Astrocyte of the hippocampus (primary cell): ENCODE measurements around the gene FAM118B.
"Not testable (repeated sequence)": the region's sequence is repeated elsewhere in the genome, so short reads cannot be mapped to it uniquely, and the experiment has no call there.

Experiments used
- DNase-seq: peaks from one replicate; pipeline ENCODE4 v3.0.0; 2011; ENCODE audit warnings: low read depth, low spot score

FAM118B gene

DNA sequence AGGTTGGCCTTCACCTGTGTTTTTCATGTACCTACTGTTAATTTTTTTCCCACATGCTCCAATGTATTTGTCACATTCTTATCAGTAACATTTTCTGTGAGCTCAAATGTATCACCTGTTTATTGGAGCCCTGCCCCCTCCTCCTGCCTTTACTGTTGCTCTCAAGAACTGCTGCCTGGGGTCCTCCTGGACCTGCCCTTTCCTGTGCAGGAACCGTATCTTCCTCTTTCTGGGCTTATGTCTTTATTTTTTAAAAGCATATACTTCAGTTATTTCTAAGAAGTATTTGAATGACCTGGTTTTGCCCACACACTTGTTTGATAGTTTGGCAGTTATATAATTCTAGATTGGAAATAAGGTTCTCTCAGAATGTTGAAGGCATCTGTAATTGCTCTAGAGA, 5.9 kb downstream of the FAM118B start:
- DNase-seq = no peak

DNA sequence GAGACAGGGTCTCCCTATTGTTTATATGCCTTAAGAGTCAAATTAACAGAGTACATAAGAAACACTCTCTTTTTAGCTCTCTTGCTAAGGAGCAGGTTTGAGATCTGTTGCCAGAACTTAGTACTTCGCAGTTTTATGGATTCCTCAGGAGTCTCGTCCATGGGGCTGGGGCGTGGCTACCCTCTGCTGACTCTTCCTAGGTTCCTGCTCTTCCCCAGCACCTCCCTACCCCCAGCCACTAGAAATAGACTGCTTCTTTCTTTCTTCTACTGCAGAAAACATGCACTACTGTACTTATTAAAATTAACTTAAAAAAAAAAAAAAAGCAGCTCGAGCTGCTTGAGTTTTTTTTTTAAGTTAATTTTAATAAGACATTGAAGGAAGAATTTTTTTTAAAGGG, 8.0 kb downstream of the FAM118B start:
- DNase-seq = no peak

DNA sequence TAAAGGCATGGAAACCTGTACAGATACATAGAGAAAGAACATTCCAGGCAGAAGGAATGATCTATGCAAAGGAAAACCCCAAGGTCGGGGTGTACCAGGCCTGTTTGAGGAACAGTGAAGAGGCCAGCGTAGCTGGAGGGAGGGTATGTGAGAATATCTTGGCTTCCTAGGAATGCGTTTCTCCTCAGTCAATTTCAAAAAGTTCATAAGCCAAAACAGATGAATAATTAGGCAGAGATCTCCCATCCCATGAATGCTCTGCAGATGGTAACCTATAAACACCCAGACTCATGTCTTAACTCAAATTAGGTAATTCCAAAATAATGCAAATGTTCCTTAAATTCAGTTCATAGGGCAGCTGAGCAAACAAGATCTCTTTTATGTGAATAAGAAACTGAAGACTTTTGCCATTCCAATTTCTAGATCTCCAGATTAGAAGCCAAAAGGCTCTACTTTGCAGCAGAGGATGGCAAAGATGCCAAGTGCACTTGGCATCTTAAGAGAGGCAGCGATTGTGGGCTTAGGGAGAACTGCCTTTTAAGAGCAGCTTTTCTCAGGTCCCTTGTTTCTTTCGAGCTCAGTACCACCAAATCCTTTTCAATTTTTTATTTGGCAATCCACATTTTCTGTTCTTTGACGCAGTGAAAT, 13.2 kb downstream of the FAM118B start:
- no peak for DNase-seq

DNA sequence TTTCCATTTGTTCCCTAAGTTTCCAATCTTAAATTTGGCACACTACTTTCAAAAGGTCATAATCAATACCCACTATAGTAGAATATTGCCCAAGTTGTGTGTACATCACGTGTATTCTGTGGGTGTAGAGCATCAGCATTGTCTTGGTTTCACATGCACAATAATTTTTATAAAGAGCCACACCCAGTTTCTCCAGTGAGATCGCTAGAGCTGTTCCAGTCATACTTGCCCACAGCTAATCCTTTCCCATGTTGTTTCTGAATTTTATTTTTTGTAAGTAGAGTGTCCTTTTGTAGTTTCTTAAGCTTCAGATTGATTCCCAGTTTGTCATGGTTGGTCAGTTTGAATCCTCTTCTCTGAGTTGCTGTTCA, 13.7 kb downstream of the FAM118B start:
- DNase-seq = no peak

DNA sequence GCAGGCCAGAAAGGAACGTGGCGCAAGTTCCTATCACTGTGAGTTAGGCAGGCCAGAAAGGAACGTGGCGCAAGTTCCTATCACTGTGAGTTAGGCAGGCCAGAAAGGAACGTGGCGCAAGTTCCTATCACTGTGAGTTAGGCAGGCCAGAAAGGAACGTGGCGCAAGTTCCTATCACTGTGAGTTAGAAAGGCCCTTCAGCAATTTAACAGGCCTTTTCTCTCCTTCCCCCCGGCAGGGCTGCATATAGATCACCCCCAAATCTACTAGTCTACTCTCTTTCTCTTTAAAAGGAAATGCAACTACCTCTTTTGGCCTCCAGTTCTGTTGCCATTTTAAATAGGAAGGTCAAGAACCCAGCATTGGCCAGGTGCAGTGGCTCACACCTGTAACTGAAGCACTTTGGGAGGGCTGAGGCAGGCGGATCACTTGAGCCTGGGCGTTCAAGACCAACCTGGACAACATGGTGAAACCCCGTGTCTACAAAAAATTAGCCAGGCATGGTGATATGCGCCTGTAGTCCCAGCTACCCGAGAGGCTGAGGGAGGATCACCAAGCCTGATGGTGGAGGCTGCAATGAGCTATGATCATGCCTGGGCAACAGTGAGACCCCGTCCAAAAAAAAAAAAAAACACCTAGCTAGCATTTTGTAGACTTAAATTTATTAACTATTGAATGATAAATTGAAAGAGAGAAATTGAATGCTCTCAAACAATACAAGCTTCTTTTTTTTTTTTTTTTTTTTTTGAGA, 14.9 kb downstream of the FAM118B start:
- DNase-seq = no peak

DNA sequence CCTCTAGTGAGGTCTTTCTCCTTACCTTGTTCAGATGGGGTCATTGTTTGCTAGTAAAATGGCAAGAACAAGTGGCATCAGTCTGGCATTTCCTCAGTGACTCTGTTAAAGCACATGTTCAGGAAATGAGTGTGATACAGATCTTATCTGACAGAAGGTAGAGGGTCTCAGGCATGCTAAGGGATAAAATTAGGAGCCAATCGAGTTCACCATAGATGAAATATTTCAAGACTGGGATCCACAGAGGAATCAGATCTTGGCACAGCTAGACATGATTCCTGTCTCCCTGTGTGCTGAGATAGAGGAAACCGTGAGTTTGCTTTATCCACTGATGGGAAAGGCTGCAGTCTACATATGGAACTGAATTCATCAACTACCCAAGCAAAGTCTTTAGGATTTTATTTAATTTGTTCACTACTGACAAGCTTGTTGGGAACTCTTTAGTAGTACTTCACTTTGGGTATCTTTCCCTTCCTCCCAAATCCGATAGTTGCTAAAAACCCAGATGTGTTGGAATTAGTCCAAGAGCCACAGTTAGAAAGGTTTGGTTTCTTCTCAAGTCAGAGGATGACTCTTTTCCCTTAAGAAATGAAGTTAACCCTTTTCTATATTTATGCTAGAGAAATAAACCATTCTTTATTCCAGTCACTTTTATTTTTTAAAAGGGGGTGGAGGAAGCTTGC, 18.4 kb downstream of the FAM118B start:
- no peak for DNase-seq

DNA sequence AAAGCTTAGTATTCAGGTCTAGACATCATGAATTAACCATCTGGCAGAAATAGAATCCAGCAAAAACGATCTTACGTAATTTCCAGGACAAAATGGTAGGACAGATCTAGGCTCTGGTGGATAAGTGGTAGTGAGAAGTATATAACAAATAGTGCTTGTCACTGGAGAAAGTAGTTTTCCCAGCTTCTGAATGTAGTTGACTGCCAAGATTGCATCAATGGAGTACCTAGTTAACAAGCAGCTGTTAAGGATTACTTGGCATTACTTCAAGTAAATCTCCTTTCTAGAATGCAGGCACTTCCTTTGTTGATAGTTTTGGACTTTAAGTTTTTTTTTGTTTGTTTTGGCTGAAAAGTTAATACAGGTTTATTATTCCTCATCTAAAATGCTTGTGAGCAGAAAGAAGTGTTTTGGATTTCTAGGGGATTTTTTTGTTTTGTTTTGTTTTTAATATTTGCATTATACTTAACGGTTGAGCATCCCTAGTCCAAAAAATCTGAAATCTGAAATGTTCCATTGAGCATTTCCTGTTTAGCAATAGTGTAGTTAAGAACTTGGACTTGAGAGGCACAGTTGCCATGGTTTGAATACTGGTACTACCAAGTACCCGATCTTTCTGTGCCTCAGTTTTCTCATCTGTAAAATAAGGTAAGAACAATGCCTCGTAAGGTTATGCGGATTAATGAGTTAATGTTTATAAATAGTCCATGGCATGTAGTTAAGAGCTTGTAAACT, 20.3 kb downstream of the FAM118B start:
- DNase-seq = peak; percentile 68

DNA sequence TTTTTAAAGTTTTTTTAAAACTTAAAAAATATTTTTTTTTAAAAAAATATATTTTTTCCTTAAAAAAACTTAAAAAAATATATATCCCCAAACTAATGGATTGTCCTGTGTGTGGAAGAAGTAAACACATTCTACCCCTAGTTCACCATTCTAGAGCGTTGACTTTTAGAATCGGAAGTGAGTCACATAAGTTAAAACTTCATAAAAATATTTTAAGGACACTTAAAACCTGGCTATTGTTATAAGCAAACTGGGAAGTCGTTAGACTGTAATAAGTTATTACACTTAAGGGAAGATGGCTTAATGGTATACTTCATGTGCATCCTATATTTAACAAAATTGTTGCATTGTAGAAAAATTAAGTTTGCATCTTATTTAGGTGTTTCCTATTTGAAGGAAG, 21.1 kb downstream of the FAM118B start:
- DNase-seq = no peak

DNA sequence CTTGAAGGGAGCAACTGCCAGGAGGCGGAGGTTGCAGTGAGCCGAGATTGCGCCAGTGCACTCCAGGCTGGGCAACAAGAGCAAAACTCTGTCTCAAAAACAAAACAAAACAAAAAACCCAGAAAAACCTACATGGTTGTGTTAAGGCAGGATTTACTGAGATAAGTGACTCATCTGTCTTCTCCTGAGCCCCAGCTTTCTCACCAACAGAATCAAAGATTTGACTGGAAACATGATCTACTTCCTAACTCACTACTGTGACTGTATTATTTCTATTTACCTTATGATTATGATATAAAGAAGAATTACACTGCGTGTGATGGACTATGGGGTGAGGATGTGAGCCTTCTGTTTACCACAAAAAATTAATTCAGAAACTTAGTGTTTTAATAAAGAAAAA, 21.8 kb downstream of the FAM118B start:
- no peak for DNase-seq

DNA sequence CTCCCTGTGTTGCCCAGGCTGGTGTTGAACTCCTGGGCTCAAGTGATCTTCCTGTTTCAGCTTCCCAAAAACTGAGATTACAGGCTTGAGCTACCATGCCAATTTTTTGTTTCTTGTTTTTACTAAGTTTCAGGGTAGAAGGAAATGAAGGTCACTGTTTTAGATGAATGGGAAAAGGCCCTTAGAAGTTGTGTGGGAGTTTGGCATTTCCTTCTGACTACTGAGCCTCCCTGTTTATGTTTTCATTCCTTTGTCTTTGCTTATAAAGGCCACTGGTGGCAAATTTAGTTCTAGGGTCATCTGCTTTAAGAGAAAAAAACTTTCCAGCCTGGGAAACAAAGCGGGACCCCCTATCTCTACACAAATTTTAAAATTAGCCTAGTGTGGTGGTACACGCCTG, 35.1 kb downstream of the FAM118B start:
- no peak for DNase-seq

DNA sequence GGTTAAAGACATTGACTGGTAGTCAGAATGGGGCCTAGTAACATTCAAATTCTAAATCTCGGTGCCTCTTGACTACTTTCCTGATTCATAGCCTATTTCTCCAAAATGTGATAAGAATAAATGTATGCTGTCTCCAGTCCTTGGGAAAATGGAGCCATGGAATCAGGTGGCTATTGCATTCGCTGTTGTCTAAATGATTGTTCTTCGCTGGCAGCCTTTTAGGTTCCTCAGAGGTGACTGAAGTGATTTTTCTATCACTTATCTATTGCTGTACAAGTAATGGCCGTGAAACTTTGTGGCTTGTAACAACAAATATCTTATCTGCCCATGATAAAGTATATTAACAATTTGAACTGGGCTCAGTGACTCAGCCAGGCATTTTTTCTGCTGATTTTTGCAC, 41.7 kb downstream of the FAM118B start:
- no peak for DNase-seq

DNA sequence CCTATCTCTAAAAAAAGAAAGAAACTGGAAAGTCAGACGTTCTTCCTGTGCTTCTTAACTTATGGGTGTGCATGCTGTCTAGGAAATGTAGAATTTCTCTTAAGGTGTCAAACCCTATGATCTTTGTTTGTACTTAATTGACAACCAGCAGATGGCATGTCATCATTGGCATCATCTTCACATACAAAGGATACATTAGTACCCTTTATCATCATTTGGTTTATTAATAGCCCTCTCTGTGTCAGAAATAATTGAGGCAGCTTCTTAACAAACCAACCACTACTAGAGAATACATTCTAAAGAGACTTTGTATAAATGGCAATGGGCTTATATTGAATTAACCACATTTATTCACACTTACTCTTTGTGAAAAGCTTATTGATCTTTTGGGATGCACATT, 43.2 kb downstream of the FAM118B start:
- DNase-seq = no peak

DNA sequence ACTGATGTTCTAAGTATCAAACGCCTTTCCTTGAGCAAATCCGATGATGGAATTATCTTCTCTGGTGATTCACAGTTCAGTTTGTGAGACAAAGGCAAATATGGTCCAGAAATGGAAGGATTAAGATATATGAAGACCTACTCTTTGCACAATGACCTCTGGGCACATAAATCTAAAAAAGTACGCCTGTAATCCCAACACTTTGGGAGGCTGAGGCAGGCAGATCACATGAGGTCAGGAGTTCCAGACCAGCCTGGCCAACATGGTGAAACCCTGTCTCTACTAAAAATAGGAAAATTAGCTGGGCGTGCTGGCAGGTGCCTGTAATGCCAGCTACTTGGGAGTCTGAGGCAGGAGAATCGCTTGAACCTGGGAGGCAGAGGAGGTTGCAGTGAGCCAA, 43.9 kb downstream of the FAM118B start:
- DNase-seq = not testable (repeated sequence)

DNA sequence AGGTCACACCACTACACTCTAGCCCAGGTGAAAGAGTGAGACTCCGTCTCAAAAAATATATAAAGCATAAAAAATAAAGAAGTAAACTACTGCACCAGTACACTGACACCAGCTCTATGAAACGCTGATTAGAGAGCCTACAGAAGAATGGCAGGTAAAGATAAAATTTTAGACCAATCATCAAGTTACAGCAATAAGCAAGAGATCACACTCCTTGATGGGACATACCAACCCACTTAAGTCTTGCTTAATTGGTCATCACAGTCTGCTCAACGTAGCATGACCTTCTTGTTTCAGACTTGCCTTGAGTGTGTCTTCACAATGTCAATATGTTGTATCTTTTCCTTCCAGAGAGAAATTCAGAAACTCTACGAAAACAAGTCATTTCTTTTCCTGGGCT, 44.6 kb downstream of the FAM118B start:
- no peak for DNase-seq

DNA sequence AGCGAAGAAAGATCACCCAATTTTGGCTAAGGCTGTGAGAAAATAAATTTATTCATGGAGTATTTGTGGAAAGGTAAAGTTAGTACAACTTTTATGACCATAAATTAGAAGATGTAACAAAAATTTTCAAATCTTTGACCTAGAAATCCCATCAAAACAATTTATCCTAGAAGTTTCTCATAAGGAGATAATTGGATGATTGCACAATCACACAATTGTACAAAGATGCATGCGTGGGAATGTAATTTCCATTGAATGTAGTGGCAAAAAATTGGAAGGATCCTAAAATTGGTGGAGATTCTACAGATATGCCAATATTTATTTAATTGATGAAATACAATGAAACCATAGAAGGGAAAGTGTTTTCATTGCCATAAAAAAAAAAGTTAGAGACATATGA, 45.6 kb downstream of the FAM118B start:
- no peak for DNase-seq

DNA sequence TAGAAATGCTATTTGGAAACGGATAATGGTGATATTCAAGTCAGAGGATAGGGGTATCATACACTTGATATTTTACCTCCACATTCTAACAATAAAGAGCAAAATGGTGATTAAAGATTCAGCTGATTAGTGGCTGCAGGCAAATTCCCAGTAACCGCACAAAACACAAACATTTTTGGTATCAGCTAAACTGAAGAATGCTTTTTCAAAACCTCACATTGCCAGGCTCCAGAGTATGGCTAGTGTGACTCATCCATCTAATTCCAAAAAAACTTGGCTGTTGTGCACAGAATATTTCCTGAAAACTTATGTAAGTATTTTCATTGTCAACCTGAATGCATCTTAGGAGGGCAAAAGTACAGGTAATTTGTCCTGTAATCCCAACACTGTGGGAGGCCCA, 46.2 kb downstream of the FAM118B start:
- peak; percentile 78 for DNase-seq

DNA sequence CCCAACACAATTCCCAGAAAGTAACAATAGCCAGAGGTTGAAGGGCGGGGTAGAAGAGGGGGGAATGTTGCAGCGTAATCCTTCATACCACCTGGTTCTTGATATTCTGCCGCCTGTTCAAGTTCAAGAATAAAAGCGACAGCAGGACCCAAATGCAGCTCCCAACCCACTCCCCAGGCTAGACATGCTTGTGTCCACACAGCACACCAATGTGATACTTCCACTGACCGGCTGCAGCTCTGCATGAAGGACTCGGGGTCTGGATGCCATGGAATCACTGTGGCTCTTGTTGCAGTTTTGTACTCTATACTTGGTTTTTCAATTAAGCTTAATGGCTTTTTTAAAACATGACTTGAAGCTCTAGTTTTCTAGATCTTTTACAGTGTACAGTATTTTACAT, 50.6 kb downstream of the FAM118B start:
- no peak for DNase-seq

DNA sequence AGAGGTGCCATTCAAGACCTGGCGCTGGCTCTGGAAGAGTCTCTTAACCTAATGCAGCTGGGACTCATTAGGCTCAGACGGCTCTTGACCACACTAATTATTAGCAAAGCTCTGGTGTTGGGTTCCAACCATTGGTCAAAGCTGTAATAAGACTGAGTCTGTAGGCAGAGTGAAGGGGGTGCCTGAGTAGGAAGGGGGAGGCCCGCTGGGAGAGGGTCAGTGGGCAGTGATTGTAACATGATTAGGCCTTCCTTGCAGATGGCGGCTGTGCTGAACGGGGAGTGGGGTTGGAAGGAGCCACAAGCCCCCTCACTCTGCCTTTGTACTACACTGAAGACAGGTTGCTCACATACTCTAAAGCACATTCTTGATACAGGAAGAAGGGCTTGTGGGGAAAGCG, 51.9 kb downstream of the FAM118B start:
- no peak for DNase-seq

DNA sequence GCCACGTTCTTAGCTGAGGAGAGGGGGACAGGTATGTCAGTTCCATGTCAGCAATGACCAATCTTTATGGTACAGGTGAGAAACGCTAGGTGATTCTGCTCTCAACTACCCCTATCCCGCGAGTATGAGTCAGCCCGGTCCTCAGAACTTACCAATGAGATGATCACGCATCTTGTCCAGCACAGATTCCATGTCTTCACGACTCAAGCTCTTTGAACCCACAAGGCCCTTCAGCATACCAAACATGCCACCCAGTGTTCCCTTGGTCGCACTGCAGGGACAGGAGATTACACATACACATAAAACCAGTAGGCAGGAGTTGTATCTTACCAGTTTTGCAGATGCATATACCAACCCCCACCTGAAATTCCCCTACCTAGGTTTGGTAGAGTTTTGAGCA, 54.2 kb downstream of the FAM118B start:
- DNase-seq = peak; percentile 25

DNA sequence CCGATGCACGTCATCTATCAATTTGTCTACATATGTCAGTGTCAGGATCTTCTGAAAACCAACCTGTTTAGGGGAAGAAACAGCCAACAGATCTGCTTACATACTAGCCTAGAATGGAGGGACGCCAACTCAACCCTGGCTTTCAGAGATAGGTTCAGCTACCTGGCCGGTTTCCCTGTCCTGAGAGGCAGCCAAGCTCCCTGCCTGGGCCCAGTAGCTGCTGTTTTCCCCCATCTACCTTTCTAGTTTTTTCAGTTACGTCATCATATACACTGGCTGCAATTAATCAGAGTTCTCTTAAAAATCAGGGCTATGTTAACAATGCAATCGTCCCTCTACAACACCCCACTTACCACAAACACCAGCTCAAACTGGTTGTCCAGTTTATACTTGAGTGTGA, 56.1 kb downstream of the FAM118B start:
- DNase-seq = no peak

DNA sequence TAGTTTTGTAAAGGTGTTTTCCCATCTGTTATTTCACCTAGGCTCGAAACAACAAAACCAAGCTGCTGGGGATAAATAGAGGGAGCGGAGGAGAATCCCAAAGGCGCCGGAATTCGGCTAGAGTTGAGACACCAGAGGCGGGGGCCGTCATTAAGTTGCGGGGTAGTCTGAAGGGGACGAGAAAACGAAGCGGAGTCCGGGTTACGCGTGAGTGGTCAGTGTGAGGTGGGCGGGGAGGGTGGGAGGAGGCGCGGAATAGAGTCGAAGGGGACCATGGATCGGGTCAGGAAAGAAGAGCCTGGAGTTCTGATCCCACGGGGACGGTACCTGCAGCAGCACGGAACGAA, 56.8 kb downstream of the FAM118B start:
- DNase-seq = no peak
